Transverse colon (tissue), 4 donors: Measurements from ENCODE around the gene YLPM1.

ENCODE experiments used
- CTCF ChIP-seq, 5 experiments: fragments of 200-600 bp in 3 of 5; fragments of 450-650 bp in 2 of 5; sonication (generic) in 3 of 5; IDR thresholded peaks; 1 replicate in 2 of 5; 2 replicates in 3 of 5; pipeline ENCODE4 v1.5.1; 2016 to 2017; ENCODE audit warnings: antibody characterized with exemption in 5 of 5, inconsistent platforms in 3 of 5, mild to moderate bottlenecking in 2 of 5, moderate library complexity in 1 of 5
- POLR2AphosphoS5 ChIP-seq, 3 donors: sonication (generic); formaldehyde crosslinking; IDR thresholded peaks; one replicate each; pipeline ENCODE4 v1.6.1; 2016; ENCODE audit warnings: antibody characterized with exemption in 3 of 3

DNA sequence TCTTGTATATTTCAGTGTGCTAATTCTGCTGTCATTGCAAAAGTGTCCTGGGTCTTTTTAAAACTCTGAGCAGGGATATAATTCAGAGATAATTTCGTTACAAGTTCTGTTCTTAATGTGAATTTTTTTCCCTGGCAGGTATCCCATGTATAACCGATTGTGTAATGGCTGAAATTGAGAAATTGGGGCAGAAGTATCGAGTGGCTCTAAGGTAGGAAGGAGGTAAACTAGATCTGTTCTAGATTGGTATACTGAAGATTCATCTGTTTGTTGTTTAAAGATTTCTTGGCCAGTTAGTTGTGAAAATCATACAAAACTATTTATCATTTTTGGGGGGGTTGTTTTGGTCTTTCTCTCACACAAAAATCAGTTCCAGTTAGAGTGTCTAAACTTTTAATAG lies 40.0 kb upstream of the YLPM1 start:
- no peak for TF ChIP-seq CTCF (IDR thresholded peaks at IDR 0.05)
- no peak for TF ChIP-seq POLR2AphosphoS5 (IDR thresholded peaks at IDR 0.05)
